GM12878 (cell line): ENCODE data around the gene STX3. TPM values are rescaled to one million over a fixed set of nuclear protein-coding genes. Genes with fewer than 3 reads are reported as not detected.

Experiments used
- ATAC-seq: fragments of 200-7000 bp; cut with Tn5 transposase; 3 replicates; pipeline ENCODE4 v1.9.1; 2020; ENCODE audit warnings: mild to moderate bottlenecking, moderate library complexity
- BruUV-seq: library from RNA; stranded (reverse); fragments of 400-500 nt; replicated peaks from 2 replicates; lab custom pipeline; 2021; lab: Mats Ljungman, UMichigan
- CTCF ChIA-PET: fragments of 300-600 bp; sonication (Branson Sonifier 250); formaldehyde crosslinking; extraction: SDS; loops from one replicate; lab custom pipeline; 2021; ENCODE audit warnings: inconsistent platforms; lab: Yijun Ruan, JAX
- POLR2A ChIA-PET: fragments of 350-600 bp; formaldehyde crosslinking; extraction: SDS; loops from one replicate; lab custom pipeline; 2021; ENCODE audit warnings: inconsistent platforms; lab: Charles Lee
- RAD21 ChIA-PET: fragments of 300-600 bp; sonication (Branson Sonifier 250); formaldehyde crosslinking; loops from one replicate; lab custom pipeline; 2023; ENCODE audit warnings: antibody characterized with exemption; ENCODE audit not compliant: unreplicated experiment; lab: Charles Lee
- SMC1A ChIA-PET: fragments of 300-600 bp; sonication (Branson Sonifier 250); formaldehyde crosslinking; loops from one replicate; lab custom pipeline; 2023; ENCODE audit not compliant: unreplicated experiment, uncharacterized antibody; lab: Charles Lee
- DNase-seq: peaks from one replicate; pipeline ENCODE4 v3.0.0-alpha.2; 2011; ENCODE audit warnings: low read depth, low spot score
- FAIRE-seq: peaks from 3 replicates; lab custom pipeline; 2011; peaks lifted over from hg19 to GRCh38; lab: Jason Lieb, UNC
- H2AFZ ChIP-seq: 2 replicates; pipeline ENCODE4 v1.6.0; 2011; ENCODE audit warnings: low read depth, low read length, control low read depth; ENCODE audit not compliant: control insufficient read depth
- H3K27ac ChIP-seq: 2 replicates; pipeline ENCODE4 v1.5.1; 2011; ENCODE audit warnings: control low read depth; ENCODE audit not compliant: control insufficient read depth, insufficient read depth
- H3K27me3 ChIP-seq, 2 experiments: replicated peaks in 1 of 2; 2 replicates each; pipeline versions ENCODE4 v1.6.0 to v1.6.1; 2011; ENCODE audit warnings: low read length in 1 of 2; ENCODE audit not compliant: control insufficient read depth in 2 of 2, insufficient read depth in 2 of 2
- H3K36me3 ChIP-seq, 2 experiments: 2 replicates each; pipeline ENCODE4 v1.5.1; 2011; ENCODE audit warnings: low read length in 1 of 2; ENCODE audit not compliant: control insufficient read depth in 2 of 2, insufficient read depth in 2 of 2
- H3K4me1 ChIP-seq: 2 replicates; pipeline ENCODE4 v1.6.1; 2011; ENCODE audit warnings: mild to moderate bottlenecking, low read length, moderate library complexity, mixed read lengths; ENCODE audit not compliant: control insufficient read depth, insufficient read depth
- H3K4me2 ChIP-seq: 2 replicates; pipeline ENCODE4 v1.6.0; 2011; ENCODE audit warnings: control low read depth; ENCODE audit not compliant: control insufficient read depth, insufficient read depth
- H3K4me3 ChIP-seq: fragments of 200-600 bp; sonication (generic); 2 replicates; pipeline ENCODE4 v1.5.1; 2016
- H3K79me2 ChIP-seq: 2 replicates; pipeline ENCODE4 v1.6.0; 2011; ENCODE audit warnings: low read length; ENCODE audit not compliant: control insufficient read depth, insufficient read depth
- H3K9ac ChIP-seq: 2 replicates; pipeline ENCODE4 v1.8.0; 2011; ENCODE audit warnings: low read length, control low read depth, mixed read lengths; ENCODE audit not compliant: control insufficient read depth, insufficient read depth
- H3K9me3 ChIP-seq: replicated peaks from 3 replicates; pipeline ENCODE4 v1.5.1; 2011; ENCODE audit warnings: mild to moderate bottlenecking, low read length; ENCODE audit not compliant: control insufficient read depth, insufficient read depth
- H4K20me1 ChIP-seq: 2 replicates; pipeline ENCODE4 v1.6.0; 2011; ENCODE audit not compliant: control insufficient read depth, insufficient read depth
- BMI1 ChIP-seq: fragments of 450-650 bp; IDR thresholded peaks from 2 replicates; pipeline ENCODE4 v1.6.1; 2016; ENCODE audit warnings: mild to moderate bottlenecking, moderate library complexity, borderline replicate concordance
- WGBS: methylation state at CpG from one replicate; pipeline ENCODE4 v1.1.6; 2016; ENCODE audit warnings: low lambda C conversion rate; ENCODE audit not compliant: insufficient replicate concordance, insufficient coverage; ENCODE audit errors: missing lambda C conversion rate; 5-methylcytosine and 5-hydroxymethylcytosine counted together
- in situ Hi-C: fragments of 300-500 bp; cut with MboI; formaldehyde crosslinking; loops from 9 replicates; pipeline ENCODE4 v1.14.3; 2018; ENCODE audit warnings: mixed read lengths
- intact Hi-C: fragments of 100-400 bp; cut with micrococcal nuclease; formaldehyde crosslinking; loops from one replicate; pipeline ENCODE4 v1.14.2; 2022; ENCODE audit not compliant: unreplicated experiment
- polyA plus RNA-seq, 11 experiments: library from polyadenylated mRNA; depleted of rRNA in 4 of 11; unstranded in 6 of 11; stranded (reverse) in 5 of 11; fragments of >200 nt; fragmentation: Nextera tagmentation in 4 of 11; fragmentation: Illumina TruSeq in 1 of 11; extraction: Ambion mirVana in 4 of 11; extraction: Trizol in 1 of 11; gene quantifications; 1 replicate in 1 of 11; 2 replicates in 10 of 11; pipeline versions ENCODE4 v1.2.1 to v1.2.3, GENCODE V29; 2011 to 2016; ENCODE audit warnings: inconsistent platforms in 2 of 11, missing spikeins in 2 of 11, low read depth in 1 of 11
- total RNA-seq, 4 experiments: library from RNA; depleted of rRNA in 3 of 4; stranded (reverse); fragments of >200 nt in 3 of 4; fragmentation: Illumina TruSeq in 1 of 4; extraction: Trizol in 1 of 4; gene quantifications; 2 replicates each; pipeline versions ENCODE4 v1.2.1 to v1.2.3, GENCODE V29; 2013 to 2021
- TF ChIP-seq, protein P1 (sequence below): IDR thresholded peaks from 2 replicates; pipeline ENCODE4 v1.6.1; 2012; ENCODE audit warnings: mild to moderate bottlenecking, low read depth, low read length

The STX3 gene
- total and polyA plus RNA-seq, 10 of the 15 experiments (the other 5 are each of a cell fraction or from before 2014, with no cell fraction given) = 0.11 to 2.5 (median 1.1) TPM

DNA sequence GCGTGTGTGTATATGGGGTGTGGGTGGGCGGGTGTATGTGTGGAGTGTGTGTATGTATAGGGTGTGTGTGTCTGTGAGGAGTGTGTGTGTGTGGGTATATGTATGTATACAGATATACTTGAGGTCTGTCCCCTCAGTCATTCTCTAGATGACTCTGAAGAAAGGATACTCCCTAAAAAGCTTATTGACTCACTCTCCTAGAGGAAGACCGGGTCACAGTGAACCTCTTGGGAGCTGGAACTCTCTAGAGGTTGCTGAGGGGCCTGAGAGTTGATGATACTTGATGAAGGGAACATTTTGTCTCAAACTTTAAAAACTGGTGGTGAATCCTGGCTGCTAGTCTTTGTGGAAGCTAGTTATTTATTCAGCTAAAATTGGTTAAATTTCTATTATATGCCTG, 15.1 kb downstream of the STX3 start:
- DNase-seq = no peak
- SMC1A ChIA-PET = interaction anchor here (1.2 kb wide), 1 partner anchor 16 kb away, joined by 3 read pairs; no protein-coding TSS in a partner anchor
- no TSS peak for BruUV-seq
- in situ Hi-C loops = loop anchor here (5.0 kb wide), 1 partner anchor 48 kb away; no protein-coding TSS in a partner anchor
- WGBS = 56% methylated on average over 3 of the region's 3 CpGs
- intact Hi-C loops = loop anchor here (5.0 kb wide), 1 partner anchor 262 kb away; no protein-coding TSS in a partner anchor
- H3K9ac ChIP-seq = no peak overlapping the region
- CTCF ChIA-PET = no interaction called here
- TF ChIP-seq BMI1 = no peak
- TF ChIP-seq, protein P1, sequence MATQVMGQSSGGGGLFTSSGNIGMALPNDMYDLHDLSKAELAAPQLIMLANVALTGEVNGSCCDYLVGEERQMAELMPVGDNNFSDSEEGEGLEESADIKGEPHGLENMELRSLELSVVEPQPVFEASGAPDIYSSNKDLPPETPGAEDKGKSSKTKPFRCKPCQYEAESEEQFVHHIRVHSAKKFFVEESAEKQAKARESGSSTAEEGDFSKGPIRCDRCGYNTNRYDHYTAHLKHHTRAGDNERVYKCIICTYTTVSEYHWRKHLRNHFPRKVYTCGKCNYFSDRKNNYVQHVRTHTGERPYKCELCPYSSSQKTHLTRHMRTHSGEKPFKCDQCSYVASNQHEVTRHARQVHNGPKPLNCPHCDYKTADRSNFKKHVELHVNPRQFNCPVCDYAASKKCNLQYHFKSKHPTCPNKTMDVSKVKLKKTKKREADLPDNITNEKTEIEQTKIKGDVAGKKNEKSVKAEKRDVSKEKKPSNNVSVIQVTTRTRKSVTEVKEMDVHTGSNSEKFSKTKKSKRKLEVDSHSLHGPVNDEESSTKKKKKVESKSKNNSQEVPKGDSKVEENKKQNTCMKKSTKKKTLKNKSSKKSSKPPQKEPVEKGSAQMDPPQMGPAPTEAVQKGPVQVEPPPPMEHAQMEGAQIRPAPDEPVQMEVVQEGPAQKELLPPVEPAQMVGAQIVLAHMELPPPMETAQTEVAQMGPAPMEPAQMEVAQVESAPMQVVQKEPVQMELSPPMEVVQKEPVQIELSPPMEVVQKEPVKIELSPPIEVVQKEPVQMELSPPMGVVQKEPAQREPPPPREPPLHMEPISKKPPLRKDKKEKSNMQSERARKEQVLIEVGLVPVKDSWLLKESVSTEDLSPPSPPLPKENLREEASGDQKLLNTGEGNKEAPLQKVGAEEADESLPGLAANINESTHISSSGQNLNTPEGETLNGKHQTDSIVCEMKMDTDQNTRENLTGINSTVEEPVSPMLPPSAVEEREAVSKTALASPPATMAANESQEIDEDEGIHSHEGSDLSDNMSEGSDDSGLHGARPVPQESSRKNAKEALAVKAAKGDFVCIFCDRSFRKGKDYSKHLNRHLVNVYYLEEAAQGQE = no peak
- TF ChIP-seq, all 136 proteins: peak for 0
- no peaks in the 10 kb centered on the region for H3K36me3 ChIP-seq
- FAIRE-seq (no peak), ATAC-seq (no peak)
- no peak overlapping the region for H3K27ac ChIP-seq
- H3K4me2 ChIP-seq = no peak overlapping the region
- H3K27me3 ChIP-seq = no peaks in the 10 kb centered on the region; a peak in 1 of 4 replicates
- ChIA-PET POLR2A (no interaction called here), RAD21 (no interaction called here)
- H2AFZ ChIP-seq = no peak overlapping the region
- no peaks in the 10 kb centered on the region for H4K20me1 ChIP-seq
- no peaks in the 10 kb centered on the region for H3K79me2 ChIP-seq
- H3K9me3 ChIP-seq = no peaks in the 10 kb centered on the region
- no peak overlapping the region for H3K4me3 ChIP-seq
- peaks cover 5% of the 10 kb centered on the region for H3K4me1 ChIP-seq
